Fibroblast of skin of right biceps (primary cell): ENCODE measurements around the gene ZNF462.
"Not testable (repeated sequence)": the region's sequence is repeated elsewhere in the genome, so short reads cannot be mapped to it uniquely, and the experiment has no call there.

Experiments
- DNase-seq: peaks from one replicate; pipeline ENCODE4 v3.0.0-alpha.2; 2013

The ZNF462 gene, protein sequence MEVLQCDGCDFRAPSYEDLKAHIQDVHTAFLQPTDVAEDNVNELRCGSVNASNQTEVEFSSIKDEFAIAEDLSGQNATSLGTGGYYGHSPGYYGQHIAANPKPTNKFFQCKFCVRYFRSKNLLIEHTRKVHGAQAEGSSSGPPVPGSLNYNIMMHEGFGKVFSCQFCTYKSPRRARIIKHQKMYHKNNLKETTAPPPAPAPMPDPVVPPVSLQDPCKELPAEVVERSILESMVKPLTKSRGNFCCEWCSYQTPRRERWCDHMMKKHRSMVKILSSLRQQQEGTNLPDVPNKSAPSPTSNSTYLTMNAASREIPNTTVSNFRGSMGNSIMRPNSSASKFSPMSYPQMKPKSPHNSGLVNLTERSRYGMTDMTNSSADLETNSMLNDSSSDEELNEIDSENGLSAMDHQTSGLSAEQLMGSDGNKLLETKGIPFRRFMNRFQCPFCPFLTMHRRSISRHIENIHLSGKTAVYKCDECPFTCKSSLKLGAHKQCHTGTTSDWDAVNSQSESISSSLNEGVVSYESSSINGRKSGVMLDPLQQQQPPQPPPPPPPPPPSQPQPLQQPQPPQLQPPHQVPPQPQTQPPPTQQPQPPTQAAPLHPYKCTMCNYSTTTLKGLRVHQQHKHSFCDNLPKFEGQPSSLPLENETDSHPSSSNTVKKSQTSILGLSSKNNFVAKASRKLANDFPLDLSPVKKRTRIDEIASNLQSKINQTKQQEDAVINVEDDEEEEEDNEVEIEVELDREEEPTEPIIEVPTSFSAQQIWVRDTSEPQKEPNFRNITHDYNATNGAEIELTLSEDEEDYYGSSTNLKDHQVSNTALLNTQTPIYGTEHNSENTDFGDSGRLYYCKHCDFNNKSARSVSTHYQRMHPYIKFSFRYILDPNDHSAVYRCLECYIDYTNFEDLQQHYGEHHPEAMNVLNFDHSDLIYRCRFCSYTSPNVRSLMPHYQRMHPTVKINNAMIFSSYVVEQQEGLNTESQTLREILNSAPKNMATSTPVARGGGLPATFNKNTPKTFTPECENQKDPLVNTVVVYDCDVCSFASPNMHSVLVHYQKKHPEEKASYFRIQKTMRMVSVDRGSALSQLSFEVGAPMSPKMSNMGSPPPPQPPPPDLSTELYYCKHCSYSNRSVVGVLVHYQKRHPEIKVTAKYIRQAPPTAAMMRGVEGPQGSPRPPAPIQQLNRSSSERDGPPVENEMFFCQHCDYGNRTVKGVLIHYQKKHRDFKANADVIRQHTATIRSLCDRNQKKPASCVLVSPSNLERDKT (N-terminal part only)

DNA sequence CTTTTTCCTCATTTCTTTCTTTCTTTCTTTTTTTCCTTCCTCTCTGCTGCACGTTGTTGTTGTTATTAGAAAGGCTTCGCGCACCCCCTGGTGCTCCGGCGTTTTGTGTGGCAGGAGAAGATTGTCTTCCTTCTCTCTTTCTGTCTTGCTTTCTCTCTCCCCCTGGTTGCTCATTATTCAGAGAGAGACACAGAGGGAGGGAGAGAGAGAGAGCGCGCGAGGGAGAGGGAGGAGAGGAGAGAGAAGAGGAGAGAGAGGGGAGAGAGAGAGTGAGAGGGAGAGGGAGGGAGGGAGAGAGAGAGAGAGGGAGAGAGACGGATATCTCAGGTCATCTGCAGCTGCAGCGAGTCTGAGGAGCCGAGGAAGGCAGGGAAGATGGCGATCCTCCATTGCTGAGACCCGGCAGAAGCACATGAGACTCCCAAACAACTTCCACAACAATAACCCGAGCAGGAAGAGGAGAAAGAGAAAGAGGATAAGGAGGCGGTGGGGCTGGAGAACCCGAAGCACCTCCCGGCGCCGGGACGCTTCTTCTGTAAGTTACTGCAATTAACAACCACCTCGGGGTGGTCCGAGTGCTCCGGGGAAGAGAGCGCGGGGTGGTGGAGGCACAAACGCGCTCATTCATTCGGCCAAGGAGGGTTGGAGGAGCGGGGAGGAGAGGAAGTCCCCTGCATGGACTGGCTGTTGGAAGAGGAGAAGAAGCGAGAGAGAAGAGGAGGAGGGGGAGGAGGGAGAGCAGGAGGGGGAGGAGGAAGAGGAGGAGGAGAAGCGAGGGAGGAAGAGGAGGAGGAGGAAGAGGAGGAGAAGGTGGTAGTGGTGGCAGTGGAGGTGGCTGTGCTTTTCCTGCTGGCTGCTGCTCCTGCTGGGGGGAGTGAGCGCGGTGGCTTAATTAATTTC, at the start of gene ZNF462:
Gene ZNF462 (plus strand): TSS at position 346 of the 900 bp plus-strand sequence. CDS start 60,218 bp downstream, outside the sequence.
- peak; percentile 78 for DNase-seq

DNA sequence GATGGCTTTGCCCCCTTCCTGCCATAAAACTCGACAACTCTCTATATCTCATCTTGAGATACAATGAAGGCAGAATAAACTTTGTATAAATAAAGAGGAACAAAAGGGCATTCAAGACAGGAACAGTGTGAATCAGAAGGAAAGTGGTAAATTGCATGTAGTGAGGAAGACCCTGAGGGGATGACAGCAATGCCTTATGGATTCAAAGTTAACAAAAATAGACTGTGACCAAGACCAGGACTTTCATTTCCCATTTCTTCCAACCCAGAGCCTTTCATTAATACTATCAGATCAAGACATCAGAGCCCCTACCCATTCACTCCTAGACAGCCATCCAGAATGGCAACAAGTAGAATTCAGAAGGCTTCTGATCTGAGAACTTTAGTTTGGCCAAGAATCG, 46.4 kb upstream of the ZNF462 start:
- no peak for DNase-seq

DNA sequence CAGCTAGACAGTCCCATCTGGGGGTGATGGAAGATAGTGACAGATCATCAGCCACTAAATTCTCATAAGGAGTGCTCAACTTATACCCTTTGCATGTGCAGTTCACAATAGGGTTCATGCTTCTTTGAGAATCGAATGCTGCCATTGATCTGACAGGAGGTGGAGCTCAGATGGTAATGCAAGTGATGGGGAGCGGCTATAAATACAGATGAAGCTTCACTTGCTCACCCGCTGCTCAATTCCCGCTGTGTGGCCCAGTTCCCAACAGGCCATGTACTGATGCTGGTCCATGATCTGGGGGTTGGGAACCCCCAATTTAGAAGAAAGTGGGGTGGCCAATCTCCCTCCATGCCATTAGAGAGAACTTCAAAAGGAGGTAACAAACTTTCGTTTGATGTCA, 44.9 kb upstream of the ZNF462 start:
- DNase-seq, result no peak

DNA sequence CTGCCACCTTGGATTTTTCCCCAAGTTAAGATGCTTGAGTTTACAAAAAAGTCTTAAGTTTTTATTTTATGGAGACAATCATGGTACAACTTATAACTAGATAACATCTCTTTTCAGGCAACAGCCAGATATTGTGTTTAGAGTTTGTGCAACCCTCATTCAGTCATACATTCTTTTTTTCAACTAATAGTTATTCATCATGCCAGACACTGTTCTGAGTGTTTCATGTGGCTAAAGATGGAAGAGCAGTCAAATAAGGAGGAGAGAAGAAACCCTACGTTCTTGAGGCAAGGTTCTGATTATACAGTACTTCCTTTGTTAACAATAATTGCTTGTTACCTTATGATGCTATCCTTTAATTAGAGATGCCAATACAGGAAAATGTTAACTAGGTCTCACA, 42.1 kb upstream of the ZNF462 start:
- DNase-seq, result no peak

DNA sequence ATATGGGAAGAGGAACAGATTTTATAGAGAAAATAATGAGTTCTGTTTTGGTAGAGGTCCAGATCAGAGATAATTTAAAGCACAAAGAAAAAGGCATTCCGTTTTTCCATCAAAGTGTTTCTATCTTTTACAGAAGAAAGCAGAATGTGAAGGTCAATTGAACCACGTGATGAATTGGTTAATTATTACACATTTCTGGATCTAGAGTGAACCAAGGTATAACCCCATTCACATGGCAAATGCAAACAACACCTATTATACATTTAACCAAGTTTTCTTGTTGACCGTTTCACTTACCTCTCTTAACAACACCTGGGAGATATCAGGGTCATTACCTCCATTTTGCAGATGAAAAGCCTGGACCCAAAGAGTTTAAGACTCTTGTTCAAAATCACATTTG, 34.9 kb upstream of the ZNF462 start:
- no peak for DNase-seq

DNA sequence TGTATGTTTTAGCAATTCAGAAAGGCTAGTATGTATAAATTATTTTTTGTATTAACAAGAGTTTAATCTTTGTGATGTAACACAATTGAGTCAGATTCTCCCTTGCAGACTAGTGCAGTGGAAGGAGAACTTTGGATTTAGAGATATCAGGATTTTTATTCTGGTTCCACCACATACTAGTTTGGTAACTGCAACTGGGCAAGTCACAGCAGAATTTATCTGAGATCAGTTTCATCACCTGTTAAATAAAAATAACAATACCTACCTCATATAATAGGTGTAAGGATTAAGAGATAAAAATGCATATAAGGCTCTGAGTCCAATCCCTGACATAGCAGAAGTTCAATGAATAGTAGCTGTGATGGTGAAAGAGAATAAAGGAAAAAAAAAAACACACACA, 34.0 kb upstream of the ZNF462 start:
- no peak for DNase-seq

DNA sequence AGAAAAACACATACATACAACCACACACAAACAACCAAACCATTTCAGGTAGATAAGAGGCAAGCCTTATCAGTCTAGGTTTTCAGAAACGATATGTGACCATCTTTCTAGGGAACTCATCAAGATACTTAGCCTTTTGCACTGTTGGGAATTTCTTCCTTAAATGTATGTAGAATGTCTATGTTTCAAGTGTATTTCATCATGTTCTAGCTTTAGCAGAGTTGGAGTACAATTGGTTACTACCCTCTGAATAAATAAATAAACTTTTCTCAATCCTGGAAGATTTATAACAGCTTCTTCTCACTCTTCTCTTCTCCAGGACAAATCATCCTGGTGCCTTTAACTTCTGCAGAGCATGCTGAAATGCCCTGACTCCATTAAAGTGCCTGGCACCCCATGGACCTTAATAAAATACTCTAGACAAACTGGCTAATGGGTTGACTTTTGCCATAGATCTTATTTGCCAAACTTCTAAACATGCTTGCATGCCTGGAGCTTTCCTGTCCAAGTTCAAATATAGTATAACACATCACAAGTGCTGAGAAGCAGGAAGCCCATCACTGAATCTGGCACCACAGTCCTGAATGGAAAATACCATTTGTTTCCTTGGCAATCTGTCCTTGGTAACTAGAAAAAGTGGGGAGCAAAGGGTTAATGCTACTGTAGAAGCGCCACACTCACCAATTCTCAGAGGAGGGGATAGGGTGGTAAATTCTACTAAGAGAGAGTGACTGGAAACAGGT, 33.1 kb upstream of the ZNF462 start:
- DNase-seq, result no peak

DNA sequence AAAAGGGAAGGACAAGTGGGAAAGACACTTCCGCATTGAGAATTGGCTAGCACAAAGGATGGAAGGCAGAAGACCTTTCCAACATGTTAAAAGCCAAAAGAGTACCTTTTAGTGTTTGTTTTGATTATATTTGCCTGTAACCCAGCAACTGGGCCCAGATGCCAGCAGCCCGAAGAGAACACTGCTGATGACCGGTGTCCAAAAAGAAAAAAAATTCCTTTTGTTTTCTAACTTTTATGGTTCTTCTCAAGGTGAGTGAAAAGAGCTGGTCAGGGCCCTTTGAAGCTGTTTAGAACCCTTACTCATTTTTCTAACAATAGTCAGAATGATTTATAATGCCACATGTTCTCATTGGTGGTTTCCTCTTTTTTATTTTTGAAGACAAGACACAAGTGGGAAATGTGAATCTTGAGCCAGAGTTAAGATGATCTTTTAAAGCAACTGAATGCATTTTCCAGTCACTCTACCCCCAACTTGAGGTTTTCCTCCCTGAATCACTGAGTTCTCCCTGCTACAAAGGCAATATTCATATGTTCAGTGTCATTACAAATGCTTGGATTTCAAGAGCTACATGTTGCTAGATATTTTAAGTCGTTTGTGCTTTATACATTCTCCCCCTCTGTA, 32.3 kb upstream of the ZNF462 start:
- DNase-seq, result peak; percentile 24

DNA sequence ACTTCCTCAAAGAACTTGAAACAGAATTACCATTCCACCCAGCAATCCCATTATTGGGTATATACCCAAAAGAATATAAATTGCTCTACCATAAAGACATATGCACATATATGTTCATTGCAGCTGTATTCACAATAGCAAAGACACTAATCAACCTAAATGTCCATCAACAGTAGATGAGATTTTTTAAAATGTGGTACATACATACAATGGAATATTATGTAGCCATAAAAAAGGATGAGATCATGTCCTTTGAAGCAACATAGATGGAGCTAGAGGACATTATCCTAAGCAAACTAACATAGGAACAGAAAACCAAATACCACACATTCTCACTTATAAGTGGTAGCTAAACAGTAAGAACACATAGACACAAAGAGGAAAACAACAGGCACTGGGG, 28.1 kb upstream of the ZNF462 start:
- no peak for DNase-seq

DNA sequence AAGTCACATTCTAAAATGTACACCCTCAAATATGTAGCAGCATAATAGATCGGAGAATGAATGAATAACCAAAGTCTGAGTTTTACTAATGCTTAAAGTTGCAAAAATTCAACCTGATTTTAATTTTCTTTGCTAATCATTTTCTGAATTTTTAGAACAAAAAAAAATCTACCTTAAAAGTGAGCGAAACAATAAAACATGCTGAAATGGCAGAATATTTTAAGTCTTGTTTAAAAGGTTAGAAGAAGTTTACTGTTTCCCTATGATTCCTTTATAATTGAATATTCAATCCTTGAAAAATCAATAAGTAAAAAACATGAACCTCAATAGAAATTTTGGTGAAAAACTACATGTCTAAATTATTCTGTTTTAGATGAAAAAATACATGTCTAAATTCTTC, 27.1 kb upstream of the ZNF462 start:
- no peak for DNase-seq

DNA sequence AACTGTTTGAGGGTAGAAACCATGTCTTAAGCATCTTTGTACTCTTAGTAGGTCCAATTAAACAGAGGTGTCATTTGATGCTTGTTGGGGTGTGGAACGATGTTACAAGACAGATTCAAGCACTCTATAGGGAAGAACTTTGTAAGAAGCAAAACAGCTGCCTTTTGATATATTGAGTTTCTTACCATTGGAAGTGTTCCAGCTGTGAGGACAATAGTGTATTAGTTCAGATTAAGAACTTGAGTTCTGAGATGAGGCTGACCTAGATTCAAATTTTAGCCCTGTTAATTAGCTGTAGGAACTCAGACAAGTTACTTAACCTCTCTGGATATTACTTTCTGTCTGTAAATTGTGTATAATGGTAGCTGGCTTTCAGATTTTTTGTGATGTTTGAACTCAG, 19.6 kb upstream of the ZNF462 start:
- DNase-seq, result no peak

DNA sequence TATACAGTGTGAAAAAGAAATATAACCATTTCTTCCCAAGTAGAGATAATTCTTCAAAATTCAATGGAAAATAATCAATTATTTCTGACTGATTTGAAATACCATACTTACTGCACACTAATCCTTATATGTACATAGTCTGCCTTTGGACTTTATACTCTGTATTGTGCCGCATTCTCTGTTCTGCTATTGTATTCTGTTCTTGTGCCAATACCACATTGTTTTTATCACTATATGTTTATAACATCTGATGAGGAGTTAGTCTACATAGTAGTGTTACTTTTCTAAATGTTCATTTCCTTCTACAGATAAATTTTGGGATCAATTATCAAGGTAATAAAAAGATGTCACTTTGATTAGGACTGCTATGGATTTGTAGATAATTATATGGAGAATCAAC, 16.7 kb upstream of the ZNF462 start:
- DNase-seq, result no peak

DNA sequence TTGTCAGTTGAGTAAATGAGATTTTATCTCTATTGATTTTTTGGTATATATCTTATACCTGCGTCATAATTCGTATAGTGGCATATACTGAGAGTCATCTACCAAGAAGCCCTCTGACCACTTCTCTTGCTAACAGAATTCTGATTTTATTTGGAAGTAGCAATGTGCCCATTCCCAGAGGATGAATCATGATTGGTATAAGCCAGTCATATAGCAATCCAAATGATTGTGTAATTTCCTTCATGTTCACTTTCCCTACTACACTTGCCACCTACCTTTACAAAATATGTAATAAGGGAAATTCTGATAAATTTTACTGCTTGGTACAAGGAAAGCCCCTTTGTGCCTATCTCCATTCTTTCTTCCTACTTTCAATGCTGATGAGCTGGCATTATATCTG, 16.1 kb upstream of the ZNF462 start:
- DNase-seq, result peak; percentile 60

DNA sequence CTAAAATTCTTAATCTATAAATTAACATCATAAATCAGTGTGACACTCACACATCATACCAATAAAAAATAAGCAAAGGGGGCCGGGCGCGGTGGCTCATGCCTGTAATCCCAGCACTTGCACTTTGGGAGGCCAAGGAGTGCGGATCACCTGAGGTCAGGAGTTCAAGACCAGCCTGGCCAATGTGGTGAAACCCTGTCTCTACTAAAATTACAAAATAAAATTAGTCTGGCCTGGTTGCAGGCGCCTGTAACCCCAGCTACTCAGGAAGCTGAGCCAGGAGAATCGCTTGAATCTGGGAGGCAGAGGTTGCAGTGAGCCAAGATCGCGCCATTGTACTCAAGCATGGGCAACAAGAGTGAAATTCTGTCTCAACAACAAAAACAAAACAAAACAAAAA, 11.3 kb upstream of the ZNF462 start:
- DNase-seq, result not testable (repeated sequence)

DNA sequence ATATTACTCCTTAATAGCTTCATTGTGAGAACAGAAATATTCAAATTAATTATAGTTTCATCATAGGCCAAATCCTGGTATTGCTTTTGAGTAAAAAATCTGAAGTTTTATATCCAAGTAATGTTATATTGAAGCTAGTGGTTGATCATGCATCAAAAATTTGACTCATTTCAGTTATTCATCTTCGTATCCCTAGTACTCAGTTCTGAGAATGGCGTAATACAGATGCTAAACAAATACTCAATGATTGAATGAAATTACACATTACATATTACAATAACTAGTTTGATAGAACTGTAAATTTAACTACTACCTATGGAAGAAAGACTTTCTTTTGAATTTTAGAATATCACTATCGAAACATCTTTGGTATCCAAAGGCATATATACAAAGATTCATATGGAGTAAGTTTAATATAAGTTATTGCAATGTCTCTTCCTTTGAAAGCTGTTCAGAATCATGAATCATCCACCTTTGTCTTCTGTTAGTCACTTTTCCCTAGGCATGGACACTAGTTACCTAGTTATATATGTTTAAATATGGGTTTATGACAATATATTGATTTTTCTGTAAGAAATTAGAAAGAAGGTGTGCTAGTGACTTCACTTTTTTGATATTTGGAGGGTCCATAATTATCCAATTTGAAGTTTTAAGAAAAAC, 5.0 kb upstream of the ZNF462 start:
- no peak for DNase-seq

DNA sequence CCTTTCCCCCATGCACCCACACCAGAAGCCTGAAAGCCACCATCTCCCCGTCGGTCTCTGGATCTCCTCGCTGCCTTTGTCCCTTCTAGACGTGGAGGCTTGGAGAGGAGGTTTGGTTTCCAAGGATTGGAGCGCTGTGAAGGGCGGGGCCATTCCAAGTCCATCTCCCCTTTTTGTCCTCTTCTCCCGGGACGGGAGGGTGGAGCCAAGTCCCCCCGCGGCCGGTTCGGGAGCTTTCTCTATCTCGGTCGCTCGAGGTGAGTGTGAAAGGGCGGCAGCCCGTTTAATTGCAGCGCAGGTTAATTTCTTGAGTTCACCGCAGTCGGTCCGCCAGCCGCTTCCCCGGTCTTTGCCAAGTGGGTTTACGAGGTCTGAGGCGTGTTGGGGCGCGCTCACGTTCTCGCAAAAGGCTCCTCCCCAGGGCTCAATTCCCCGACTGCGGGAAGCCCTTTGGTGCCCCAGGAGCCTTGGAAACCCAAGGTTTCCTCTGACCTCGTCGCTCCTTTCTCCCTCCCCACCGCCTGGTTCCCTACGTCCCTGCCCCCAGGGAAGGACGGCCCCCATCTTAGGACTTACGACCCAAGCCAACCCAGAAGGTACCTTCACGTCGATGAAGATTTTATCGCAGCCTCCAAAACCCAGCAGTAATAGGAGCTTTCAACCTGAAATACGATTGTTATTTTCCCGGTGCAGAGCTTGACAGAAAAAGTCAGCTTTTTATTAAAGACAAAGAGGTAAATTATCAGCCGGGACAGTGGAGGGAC, 2.8 kb upstream of the ZNF462 start:
- peak; percentile 38 for DNase-seq

DNA sequence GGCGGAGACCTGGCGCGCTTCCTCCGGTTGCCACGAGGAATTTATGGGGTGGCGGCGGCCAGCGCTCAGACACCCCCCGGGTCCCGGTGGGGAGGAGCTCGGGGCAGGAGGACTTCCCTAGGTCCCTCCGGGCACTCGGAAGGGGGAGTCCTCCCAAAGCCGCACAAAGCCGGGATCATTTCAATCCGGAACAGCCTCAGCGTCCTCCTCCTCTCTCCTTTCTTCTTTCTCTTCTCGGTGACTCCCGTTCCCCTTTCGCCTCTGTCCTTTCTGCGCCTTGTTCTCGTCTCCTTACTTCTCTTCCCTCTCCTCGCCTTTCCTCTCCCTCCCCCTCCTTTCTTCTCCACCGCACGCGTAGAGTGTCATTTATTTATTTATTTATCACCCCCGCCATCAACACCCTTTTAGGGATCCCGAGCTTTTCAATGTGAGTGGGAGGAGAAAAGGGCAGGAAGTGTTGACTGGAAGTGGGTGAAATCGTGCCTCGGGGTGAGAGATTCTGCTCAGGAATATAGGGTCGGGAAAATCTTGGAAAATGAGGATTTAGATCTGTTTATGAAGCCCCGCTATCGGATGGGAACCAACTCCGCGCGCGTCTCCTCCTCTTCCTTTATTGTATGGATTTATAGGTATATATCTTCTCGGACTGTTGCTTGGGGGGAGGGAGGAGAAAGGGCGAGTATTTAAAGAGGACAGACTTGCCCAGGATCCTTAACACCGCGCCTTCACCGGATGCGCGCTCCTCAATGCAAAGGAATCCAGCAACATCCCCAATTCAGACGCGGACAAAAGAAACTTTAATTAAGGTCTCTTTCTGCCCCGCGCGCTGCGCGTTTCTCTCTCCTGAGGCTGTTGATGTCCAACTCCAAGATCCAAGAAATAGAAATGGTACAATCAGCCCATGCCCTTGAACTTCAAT, 2.0 kb upstream of the ZNF462 start:
- peak; percentile 51 for DNase-seq

DNA sequence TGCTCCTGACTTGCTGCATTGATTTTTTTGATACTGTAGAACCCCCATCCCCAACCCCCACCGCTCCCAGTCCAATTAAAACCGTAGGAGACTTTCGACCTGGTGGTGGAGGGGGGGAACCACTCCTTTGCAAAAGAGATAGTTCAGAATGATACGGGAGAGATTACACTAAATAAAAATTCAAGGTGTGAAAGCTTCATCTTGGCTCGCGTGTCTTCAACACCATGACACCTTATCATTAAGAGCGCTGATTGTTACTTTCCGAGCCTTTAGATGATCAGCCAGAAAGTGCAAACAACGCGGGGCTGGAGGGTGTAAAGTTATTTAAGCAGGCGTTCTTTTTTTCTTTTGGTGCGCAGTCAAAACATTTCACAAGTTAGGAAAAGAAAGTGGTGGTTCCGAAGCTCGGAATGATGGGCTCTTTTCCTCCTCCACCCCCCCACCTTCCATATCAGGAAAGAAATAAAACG, 1.3 kb upstream of the ZNF462 start:
- DNase-seq, result no peak
